Esophagus squamous epithelium (tissue), 5 donors: ENCODE data around the gene SEMA4D. TPM values are rescaled to one million over a fixed set of nuclear protein-coding genes. Genes with fewer than 3 reads are reported as not detected.

ENCODE experiments used
- DNase-seq: peaks from one replicate; lab custom pipeline; 2025; lab: John Stamatoyannopoulos, UW
- H3K27ac ChIP-seq, 4 donors: fragments of 200-600 bp; sonication (generic); one replicate each; pipeline ENCODE4 v1.5.1; 2016 to 2019; ENCODE audit warnings: mild to moderate bottlenecking in 1 of 4
- H3K27me3 ChIP-seq, 4 donors: fragments of 200-600 bp; sonication (generic); 1 replicate in 3 of 4; 2 replicates in 1 of 4; pipeline versions ENCODE4 v1.5.1 to v1.6.0; 2017 to 2021; ENCODE audit warnings: antibody characterized with exemption in 1 of 4
- H3K36me3 ChIP-seq, 3 donors: fragments of 200-600 bp; sonication (generic); one replicate each; pipeline ENCODE4 v1.5.1; 2016 to 2019
- H3K4me1 ChIP-seq, 3 donors: fragments of 200-600 bp; sonication (generic); one replicate each; pipeline ENCODE4 v1.5.1; 2017 to 2019
- H3K4me3 ChIP-seq, 4 donors: fragments of 200-600 bp; sonication (generic); 1 replicate in 3 of 4; 2 replicates in 1 of 4; pipeline ENCODE4 v1.5.1; 2016 to 2019; ENCODE audit warnings: mild to moderate bottlenecking in 2 of 4, moderate library complexity in 1 of 4
- H3K9me3 ChIP-seq, 3 donors: fragments of 200-600 bp; sonication (generic); one replicate each; pipeline ENCODE4 v1.5.1; 2016 to 2019
- CTCF ChIP-seq, 6 experiments: fragments of 450-650 bp in 4 of 6; fragments of 200-600 bp in 2 of 6; sonication (generic) in 2 of 6; IDR thresholded peaks; one replicate each; pipeline ENCODE4 v1.5.1; 2016 to 2019; ENCODE audit warnings: antibody characterized with exemption in 6 of 6, mild to moderate bottlenecking in 4 of 6, moderate library complexity in 4 of 6
- POLR2A ChIP-seq, 4 donors: fragments of 450-650 bp; IDR thresholded peaks; one replicate each; pipeline ENCODE4 v1.6.1; 2017; ENCODE audit warnings: antibody characterized with exemption in 4 of 4, mild to moderate bottlenecking in 4 of 4, moderate library complexity in 3 of 4
- WGBS, 2 donors: methylation state at CpG; one replicate each; pipeline ENCODE4 v1.1.5; 2018; 5-methylcytosine and 5-hydroxymethylcytosine counted together
- intact Hi-C: fragments of 100-400 bp; cut with DNase I; formaldehyde crosslinking; loops from one replicate; pipeline ENCODE4 v1.15.0; 2022
- total RNA-seq, 4 donors: library from RNA; depleted of rRNA; stranded (reverse); fragments of >200 nt; gene quantifications; one replicate each; pipeline ENCODE4 v1.1.0, GENCODE V29; 2016
- donor health status: DM: yes; HTN: yes; CAD: no.

Gene SEMA4D
- total RNA-seq, 4 donors from 2014 or later = 12.8 to 52.0 (median 20.5) TPM

- Histone ChIP-seq H3K36me3 (peaks cover 4 to 63% (median 31%) of the 10 kb centered on the region in 3 donors), H3K27me3 (no peaks in the 10 kb centered on the region), H3K27ac (no peak overlapping the region), H3K4me1 (peaks cover 0 to 19% (median 0%) of the 10 kb centered on the region in 3 donors), H3K9me3 (no peaks in the 10 kb centered on the region), H3K4me3 (no peak overlapping the region)
- intact Hi-C loops = no loop called here
- 88 to 90% methylated on average over 4 to 7 of the region's 10 CpGs for WGBS, 2 donors
- TF ChIP-seq POLR2A (IDR thresholded peaks at IDR 0.05) (no peak), CTCF (IDR thresholded peaks at IDR 0.05) (no peak)
- no peak for DNase-seq
Measured at GRCh38 chr9:89362647-89363310, 135.1 kb downstream of the SEMA4D start.

GRCh38 chr9:89361816-89362646 lies 135.9 kb downstream of the SEMA4D start:
- Histone ChIP-seq H3K27ac (no peak overlapping the region), H3K36me3 (peaks cover 8 to 70% (median 32%) of the 10 kb centered on the region in 3 donors), H3K27me3 (no peaks in the 10 kb centered on the region), H3K4me3 (no peak overlapping the region), H3K4me1 (peaks cover 0 to 19% (median 0%) of the 10 kb centered on the region in 3 donors), H3K9me3 (no peaks in the 10 kb centered on the region)
- no peak for TF ChIP-seq POLR2A (IDR thresholded peaks at IDR 0.05)
- TF ChIP-seq CTCF (IDR thresholded peaks at IDR 0.05) = no peak
- no peak for DNase-seq
- intact Hi-C loops = no loop called here
- 92 to 94% methylated on average over 2 to 3 of the region's 9 CpGs for WGBS, 2 donors

- Histone ChIP-seq H3K9me3 (no peaks in the 10 kb centered on the region), H3K4me3 (no peak overlapping the region), H3K27me3 (no peaks in the 10 kb centered on the region), H3K27ac (no peak overlapping the region), H3K4me1 (peaks cover 0 to 19% (median 0%) of the 10 kb centered on the region in 3 donors), H3K36me3 (peaks cover 8 to 80% (median 41%) of the 10 kb centered on the region in 3 donors)
- no peak for DNase-seq
- 78 to 88% methylated on average over 4 to 6 of the region's 6 CpGs for WGBS, 2 donors
- TF ChIP-seq POLR2A (IDR thresholded peaks at IDR 0.05) = no peak
- no peak for TF ChIP-seq CTCF (IDR thresholded peaks at IDR 0.05)
- intact Hi-C loops = no loop called here
Measured at GRCh38 chr9:89361031-89361430, 136.9 kb downstream of the SEMA4D start.

- no peaks in the 10 kb centered on the region for H3K27me3 ChIP-seq
- H3K27ac ChIP-seq = no peak overlapping the region
- H3K4me1 ChIP-seq = peaks cover 0 to 19% (median 0%) of the 10 kb centered on the region in 3 donors
- WGBS, 2 donors = 58 to 69% methylated on average over 2 to 3 of the region's 3 CpGs
- TF ChIP-seq CTCF (IDR thresholded peaks at IDR 0.05) (no peak), POLR2A (IDR thresholded peaks at IDR 0.05) (no peak)
- no peak overlapping the region for H3K4me3 ChIP-seq
- intact Hi-C loops = no loop called here
- peaks cover 8 to 86% (median 44%) of the 10 kb centered on the region in 3 donors for H3K36me3 ChIP-seq
- no peaks in the 10 kb centered on the region for H3K9me3 ChIP-seq
- no peak for DNase-seq
Measured at GRCh38 chr9:89360465-89360864, 137.4 kb downstream of the SEMA4D start.

GRCh38 chr9:89359751-89360261 lies 138.1 kb downstream of the SEMA4D start:
- intact Hi-C loops = no loop called here
- Histone ChIP-seq H3K36me3 (peaks cover 8 to 93% (median 50%) of the 10 kb centered on the region in 3 donors), H3K27me3 (no peaks in the 10 kb centered on the region), H3K9me3 (no peaks in the 10 kb centered on the region), H3K4me3 (no peak overlapping the region), H3K4me1 (peaks cover 0 to 19% (median 0%) of the 10 kb centered on the region in 3 donors), H3K27ac (no peak overlapping the region)
- no peak for DNase-seq
- no peak for TF ChIP-seq CTCF (IDR thresholded peaks at IDR 0.05)
- no peak for TF ChIP-seq POLR2A (IDR thresholded peaks at IDR 0.05)
- 55% methylated on average over 8 of the region's 8 CpGs for WGBS, 2 donors
